Hepatocyte (in vitro differentiated cells): ENCODE measurements around the gene RAD50.

Source experiments
- EZH2 ChIP-seq: fragments of 200-600 bp; sonication (generic); IDR thresholded peaks from 2 replicates; pipeline ENCODE4 v1.6.1; 2016; ENCODE audit warnings: antibody characterized with exemption, mild to moderate bottlenecking, borderline replicate concordance
- TF ChIP-seq, protein P1 (sequence below): fragments of 200-600 bp; sonication (generic); IDR thresholded peaks from 2 replicates; pipeline ENCODE4 v1.5.1; 2016; ENCODE audit warnings: antibody characterized with exemption, mild to moderate bottlenecking; ENCODE audit not compliant: poor library complexity

DNA sequence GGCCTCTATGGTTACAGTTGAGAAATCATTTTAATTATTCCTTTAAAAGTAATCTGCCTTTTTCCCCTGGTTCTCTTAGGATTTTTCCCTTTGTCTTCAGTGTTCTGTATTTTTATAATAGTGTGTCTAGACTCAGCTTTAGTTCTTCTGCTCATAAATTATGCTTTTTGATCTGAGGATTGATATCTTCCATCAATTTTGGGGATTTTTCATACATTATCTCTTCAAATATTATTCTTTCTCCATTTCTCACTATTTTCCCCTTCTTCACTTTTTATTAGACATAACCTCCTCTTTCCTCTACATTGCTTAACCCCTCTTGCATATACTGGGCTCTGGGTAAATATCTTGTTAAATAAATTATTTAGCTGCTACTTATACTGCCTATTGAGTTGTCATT lies 64.9 kb downstream of the RAD50 start:
- TF ChIP-seq, protein P1, sequence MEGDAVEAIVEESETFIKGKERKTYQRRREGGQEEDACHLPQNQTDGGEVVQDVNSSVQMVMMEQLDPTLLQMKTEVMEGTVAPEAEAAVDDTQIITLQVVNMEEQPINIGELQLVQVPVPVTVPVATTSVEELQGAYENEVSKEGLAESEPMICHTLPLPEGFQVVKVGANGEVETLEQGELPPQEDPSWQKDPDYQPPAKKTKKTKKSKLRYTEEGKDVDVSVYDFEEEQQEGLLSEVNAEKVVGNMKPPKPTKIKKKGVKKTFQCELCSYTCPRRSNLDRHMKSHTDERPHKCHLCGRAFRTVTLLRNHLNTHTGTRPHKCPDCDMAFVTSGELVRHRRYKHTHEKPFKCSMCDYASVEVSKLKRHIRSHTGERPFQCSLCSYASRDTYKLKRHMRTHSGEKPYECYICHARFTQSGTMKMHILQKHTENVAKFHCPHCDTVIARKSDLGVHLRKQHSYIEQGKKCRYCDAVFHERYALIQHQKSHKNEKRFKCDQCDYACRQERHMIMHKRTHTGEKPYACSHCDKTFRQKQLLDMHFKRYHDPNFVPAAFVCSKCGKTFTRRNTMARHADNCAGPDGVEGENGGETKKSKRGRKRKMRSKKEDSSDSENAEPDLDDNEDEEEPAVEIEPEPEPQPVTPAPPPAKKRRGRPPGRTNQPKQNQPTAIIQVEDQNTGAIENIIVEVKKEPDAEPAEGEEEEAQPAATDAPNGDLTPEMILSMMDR, result no peak
- TF ChIP-seq EZH2, result no peak
